GM21825 (cell line): ENCODE data around the gene DEPDC1B.
"Not testable (repeated sequence)": the region's sequence is repeated elsewhere in the genome, so short reads cannot be mapped to it uniquely, and the experiment has no call there.

Experiments
- ATAC-seq: cut with Tn5 transposase; IDR thresholded peaks from one replicate; pipeline ENCODE4 v1.9.1; 2021; ENCODE audit warnings: mild to moderate bottlenecking, moderate library complexity; ENCODE audit not compliant: unreplicated experiment

Gene DEPDC1B

DNA sequence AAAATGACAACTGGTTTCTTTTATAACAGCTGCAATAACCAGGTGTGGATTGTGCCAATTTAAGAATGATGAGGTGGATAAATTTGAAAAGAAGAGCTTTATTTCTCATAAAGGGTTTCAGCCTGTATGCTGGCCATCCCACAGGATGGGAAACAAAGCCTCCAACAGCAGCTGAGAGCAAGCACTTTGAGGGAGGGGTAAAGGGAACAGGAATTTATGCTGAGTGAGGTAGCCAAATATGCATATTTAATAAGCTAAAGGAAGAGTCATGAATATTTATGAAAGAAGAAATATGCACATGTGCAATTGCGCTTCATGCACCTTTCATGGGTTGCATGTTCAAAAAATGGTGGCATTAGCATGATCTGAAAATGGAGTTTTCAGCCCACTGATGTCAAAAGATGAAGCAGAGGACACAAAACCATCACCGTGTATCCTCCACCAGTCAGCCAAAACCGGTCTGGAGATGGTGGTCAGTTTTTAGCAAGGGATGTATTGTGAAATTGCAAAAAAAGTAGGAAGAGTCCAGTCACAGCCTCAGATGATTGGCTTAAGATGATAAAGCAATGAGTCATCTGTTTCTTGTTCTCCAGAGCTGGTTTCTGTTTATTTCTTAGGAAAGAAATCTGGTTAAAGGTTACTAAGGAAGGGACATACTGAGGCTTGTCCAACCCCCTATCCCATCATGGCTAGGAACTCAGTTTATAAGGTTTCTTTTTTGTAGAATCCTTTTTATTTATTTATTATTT, 47.9 kb downstream of the DEPDC1B start:
- ATAC-seq, result no peak

DNA sequence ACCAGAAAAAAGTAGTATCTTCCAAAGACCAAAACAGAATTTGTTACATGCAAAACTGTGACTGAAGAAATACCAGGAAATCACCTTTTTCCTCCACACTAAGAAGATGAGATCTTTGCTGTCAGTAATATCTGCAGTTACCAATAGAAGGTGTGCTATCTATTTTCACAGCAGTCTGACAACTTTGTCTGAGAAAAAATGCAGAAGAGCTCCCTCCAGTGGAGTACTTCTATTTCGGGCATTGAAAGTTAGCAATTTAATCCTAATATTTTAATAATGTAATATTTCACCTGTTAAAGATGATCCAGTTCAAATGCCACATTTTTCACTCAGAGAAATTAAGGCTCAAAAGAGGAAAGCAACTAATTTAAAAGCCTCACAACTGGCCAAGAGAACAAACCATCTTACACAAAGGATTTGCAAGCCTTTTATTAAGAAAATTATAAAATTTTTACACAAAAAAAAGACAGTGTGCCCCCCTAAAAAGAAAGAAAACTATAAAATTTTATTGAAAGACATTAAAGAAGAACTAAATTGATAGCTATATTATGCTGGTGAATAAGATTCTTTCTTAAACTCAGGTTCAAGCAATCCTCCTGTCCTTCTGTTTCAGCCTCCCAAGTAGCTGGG, 50.6 kb downstream of the DEPDC1B start:
- peak; percentile 83 for ATAC-seq

DNA sequence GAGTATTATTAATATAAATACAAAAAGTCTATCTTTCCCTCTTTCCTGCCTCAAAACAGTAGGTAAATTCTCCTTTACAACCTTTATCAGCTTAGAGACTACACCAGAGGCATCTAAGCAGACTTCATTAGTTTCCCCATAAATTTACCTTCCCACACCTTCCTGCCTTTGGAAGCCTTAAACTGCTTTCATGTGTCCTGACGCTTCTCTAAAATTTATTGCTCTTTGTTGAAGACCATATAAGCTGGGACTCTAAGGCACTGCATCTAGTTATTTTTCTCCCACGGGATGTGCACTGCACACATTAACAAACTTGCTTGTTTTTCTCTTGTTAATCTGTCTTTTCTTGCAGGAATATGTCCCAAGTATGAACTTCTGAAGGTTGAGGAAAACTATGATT, 51.8 kb downstream of the DEPDC1B start:
- ATAC-seq, result no peak

DNA sequence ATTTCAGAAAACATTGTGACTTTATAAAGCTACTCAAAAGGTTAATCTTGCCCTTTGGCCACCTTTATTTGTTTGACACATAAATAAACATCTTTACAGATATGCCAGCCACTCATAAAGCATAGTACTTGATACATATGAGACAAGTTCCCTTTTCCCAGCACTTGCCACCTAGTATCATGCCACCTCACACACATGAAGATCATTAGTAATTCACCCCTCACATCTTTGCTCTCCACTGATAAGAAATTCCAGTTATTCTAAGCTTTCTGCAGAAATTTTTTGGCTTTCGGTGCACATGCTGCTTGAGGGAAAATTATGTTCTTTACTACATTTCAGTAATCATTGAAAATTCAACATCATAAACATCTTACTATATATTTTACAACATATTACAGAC, 59.1 kb downstream of the DEPDC1B start:
- ATAC-seq, result no peak

DNA sequence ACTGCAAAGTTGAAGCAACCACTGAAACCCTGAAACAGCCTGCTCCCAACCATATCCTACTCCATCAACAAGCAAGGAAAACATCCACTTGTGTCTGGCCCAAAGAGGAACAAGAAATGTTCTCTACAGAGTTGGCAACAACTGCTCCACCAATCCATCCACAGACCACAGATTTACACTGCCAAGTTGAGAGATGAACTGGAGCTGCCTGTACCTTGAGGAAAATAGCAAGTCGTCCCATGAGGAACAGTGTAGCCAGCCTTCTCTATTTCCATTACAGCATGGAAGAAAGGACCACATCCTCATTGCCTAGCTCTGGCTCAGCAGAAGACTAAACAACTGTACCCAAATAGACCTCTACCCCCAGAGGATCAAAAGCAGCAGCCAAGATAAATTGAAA, 60.4 kb downstream of the DEPDC1B start:
- ATAC-seq, result no peak

DNA sequence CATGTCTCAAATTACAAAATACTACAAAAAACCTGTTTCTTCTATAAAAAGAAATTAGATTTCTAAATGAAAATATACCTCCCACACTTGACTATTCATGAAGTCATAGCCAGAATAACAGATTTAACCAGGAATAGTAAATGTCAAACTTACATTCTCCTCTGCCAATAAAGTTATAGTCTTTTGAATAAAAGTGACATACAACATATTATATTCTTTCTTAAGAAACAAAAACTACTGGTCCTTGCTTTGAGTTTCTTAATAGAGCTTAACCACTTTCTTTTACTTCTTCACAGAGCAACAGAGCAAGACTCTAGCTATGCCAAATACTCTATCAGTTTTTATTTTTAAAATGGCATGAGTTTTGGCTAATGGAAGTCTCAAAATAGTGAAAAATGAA, 61.7 kb downstream of the DEPDC1B start:
- no peak for ATAC-seq

DNA sequence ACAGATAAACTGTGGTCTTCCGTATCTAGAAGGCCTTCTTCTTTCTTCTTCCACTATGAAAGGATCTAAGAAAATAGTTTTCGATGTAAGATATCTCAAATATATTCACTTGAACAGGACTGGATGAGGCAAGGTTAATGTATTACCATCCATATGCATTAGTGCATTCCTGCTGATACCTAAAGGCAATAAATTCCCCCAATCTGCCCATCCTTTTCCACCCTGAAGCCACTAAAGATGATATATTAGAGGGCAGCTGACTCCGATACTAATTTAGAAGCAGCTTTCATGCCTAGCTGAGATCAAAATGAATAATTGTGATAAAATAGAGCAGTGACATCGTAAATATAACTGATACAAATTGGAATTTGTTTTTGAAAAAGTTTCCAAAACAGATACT, 63.3 kb downstream of the DEPDC1B start:
- no peak for ATAC-seq

DNA sequence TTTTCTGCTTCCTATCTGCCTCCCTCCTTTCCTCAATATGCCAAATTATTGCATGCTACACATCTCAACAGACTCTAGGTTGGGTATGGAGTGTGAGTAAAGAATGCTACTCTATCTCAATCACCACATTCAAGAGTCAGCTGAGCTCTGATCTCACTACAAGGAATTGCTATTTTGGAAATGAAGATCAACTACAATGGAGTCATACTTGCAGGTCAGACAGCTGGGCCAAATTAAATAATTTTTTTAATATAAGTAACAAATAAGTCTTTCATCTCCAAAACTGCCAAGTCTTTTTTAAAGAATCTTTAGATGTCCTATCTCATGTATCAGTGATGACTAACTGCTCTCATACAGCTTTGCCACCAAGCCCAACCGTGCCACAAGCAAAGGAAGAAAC, 64.0 kb downstream of the DEPDC1B start:
- no peak for ATAC-seq

DNA sequence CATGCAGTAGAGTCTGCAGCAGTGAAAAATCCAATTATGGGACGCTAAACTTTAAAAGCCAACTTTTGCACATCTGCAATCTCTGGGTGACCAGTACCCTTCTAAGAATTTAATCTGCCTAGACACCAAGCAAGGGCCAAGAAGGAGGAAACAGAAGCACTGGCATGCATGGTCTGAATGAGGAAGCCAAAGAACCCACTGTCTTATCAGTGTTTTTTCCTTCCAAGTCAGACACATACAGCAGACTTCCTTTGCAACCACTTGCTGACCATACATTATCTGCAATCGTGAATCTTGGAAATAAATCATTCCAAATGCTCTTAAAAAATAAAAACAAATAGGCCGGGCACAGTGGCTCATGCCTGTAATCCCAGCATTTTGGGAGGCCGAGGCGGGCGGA, 65.9 kb downstream of the DEPDC1B start:
- ATAC-seq, result no peak

DNA sequence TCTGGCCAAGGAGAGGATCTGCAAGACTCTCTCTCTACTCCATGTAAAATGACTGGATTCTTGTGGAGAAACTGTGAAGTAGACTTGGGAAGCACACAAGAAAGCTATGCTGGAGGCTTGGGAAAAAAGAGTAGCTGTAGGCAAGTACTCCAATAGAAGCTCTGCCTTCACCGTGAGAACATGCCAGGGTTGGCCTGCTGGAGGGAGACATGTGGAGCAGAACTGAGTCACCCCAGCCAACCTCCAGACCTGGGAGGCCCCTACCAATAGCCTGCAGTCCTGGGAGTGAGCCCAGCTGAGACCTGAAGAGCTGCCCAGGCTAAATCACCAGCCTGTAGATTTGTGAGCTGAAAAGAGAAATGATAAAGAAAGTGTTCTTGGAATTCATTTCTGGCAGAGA, 66.6 kb downstream of the DEPDC1B start:
- no peak for ATAC-seq

DNA sequence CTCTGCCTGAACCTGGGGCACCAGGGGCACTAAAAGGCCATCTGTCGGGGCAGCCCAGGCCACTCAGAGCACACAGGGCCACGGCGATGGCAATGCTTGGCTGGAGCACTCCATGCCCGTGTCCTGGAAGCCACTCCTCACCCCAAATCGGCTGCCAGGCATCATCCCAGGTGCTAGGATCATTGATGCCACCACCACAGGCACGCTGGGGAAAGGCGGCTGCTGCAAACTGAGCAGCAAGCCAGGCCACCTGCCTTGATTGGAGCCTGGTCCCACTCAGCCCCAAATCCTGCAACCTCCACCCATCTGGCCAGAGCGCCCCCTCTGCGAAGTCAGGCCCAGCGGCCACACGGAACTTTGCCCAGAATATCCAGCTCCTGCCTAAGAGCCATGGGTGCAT, 67.8 kb downstream of the DEPDC1B start:
- ATAC-seq, result no peak

DNA sequence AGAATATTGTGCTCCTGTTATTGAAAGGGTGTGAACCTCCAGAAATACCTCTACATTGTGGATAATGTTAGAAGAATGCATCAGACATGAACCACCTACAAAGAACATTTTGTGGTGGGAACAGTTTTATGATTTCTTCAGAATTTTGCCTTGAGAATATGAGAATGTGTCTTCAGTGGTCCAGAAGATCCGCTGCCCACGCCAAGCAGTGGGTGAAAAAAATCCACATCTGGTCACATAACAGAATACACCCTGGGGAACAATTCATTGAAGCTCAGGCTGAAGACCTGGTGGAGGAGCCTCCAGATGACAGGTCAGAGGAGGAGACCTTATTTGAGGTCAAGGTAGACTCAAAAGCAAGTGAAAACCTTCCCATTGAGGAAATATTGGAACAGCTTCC, 69.1 kb downstream of the DEPDC1B start:
- ATAC-seq, result no peak

DNA sequence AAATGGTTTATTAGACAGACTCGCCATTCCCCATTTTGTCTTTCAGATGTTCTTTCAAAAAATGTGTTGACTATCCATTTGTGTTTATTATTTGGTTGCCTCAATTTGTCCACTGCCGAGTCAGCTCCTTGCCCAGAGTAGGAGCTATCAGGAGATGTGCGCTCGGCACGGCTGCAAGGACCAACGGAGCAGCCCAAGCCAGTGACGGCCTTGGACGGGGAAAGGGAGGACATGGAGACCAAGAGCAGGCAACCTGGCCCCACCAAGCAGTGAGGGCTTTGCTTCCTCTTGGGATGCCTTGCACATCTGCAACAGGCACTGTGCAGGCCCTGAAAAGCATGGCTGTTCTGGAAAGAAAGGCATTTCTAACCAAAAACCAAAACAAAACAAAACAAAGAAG, 69.8 kb downstream of the DEPDC1B start:
- no peak for ATAC-seq

DNA sequence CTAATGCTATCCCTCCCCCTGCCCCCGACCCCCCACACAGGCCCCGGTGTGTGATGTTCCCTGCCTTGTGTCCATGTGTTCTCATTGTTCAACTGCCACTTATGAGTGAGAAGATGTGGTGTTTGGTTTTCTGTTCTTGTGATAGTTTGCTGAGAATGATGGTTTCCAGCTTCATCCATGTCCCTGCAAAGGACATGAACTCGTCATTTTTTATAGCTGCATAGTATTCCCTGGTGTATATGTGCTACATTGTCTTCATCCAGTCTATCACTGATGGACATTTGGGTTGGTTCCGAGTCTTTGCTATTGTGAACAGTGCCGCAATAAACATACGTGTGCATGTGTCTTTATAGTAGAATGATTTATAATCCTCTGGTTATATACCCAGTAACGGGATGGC, 75.1 kb downstream of the DEPDC1B start:
- ATAC-seq, result not testable (repeated sequence)

DNA sequence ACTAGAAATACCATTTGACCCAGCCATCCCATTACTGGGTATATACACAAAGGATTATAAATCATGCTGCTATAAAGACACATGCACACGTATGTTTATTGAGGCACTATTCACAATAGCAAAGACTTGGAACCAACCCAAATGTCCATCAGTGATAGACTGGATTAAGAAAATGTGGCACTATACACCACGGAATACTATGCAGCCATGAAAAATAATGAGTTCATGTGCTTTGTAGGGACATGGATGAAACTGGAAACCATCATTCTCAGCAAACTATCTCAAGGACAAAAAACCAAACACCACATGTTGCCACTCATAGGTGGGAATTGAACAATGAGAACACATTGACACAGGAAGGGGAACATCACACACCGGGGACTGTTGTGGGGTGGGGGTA, 79.2 kb downstream of the DEPDC1B start:
- ATAC-seq, result not testable (repeated sequence)

DNA sequence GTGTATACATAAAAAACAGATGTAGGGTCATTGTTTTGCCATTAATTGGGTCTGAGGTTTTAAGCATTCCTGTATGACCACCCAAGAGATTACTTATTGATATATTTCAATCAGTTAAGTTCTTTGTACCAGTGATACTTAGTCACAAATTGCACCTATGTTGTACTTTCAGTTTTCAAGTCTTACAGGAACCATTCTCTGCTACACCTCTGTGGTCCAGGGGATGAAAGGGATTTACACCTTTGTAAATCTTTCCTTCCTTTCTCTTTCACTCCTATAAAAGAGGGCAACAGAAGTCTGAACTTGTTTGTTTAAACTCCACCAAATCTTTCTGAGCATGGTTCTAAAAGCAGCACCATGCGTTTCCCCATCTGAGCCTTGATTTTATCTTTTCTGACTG, 86.1 kb downstream of the DEPDC1B start:
- ATAC-seq, result no peak

DNA sequence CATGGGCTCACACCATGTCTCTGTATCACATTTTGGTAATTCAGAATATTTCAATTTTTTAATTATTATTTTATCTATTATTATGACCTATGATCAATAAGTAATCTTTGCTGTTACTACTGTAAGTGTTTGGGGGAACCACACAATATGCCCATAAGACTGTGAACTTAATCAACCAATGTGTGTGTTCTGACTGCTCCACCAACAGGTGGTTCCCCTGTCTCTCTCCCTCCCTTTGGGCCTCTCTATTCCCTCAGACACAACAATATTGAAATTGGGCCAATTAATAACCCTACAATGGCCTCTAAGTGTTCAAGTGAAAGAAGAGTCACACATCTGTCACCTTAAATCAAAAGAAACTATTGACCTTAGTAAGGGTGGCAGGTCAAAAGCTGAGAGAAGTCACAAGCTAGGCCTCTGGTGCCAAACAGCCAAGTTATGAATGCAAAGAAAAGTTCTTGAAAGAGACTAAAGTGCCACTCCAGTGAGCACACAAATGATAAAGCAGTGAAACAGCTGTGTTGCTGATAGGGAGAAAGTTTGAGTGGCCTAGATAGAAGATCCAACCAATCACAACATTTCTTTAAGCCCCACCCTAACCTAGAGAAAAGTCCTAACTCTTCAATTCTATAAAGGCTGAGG, 88.7 kb downstream of the DEPDC1B start:
- ATAC-seq, result no peak

DNA sequence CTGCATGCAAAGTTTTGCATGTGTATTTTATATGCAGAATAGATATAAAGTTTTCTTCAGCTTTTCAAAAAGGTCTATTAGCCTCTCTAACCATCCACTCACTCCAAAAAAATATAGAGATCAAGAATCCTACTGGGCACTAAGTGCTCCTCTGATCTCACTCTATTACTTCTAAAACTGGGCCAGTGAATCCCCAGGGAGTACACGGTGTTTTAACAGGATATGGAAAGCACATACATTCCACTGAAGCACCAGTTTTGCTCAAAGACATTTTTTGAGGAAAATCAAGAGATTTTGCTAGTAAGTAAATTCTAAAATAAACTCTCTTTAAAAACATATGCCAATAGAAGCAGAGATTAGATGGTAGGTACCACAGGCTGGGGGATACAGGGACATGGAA, 95.2 kb downstream of the DEPDC1B start:
- no peak for ATAC-seq

DNA sequence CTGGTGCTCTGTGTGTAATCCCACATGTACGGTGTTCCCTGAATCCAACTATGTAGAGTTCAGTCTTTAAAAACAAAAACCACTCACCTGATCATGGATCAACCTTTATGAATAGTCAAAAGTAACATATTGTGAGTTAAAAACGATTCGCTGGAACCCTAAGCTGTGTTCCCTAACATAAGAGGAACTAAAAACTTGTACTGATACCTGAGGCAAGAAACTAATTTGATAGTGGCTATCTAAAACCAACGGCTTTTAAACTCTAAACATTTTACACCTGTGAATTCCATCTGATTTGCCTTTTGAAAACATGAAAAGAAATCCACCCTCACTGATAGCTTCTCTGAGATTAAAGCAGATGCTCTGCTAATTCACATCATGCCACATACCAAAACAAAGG, 101.5 kb downstream of the DEPDC1B start:
- ATAC-seq, result peak; percentile 56

DNA sequence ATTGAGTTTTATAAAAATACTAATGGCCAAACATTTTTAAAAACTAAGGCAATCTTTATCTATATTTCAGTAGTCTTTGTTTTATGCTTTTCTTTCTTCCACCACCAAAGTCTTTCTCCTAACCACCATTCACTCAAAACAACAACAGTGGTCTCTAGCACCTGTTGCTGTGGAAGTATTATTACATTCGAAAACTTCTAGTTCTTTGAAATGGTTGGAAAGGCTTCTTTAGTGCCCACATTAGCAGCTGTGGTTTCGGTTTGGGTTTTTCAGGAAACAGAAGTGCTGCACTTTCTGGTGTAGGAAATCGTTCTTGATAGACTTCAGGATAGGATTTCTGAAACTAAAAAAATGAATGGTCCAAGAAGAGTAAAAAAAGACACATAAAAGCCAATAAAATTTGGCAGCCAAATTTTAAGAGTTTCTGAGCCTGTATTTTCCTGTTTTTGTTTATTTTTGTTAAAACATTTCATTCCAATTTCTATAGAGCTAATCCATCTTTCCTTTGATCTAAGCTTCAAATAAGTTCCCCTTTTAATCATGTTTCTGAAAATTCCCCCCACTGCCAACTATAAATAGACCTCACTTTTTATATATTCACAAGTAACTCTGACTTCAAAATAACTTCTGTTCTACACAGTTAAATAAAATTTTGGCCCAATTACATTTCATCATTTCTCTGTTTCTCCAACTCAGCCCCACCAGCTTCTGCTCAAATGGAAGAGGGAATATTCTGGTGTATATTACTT, 102.2 kb downstream of the DEPDC1B start:
- peak; percentile 76 for ATAC-seq

DNA sequence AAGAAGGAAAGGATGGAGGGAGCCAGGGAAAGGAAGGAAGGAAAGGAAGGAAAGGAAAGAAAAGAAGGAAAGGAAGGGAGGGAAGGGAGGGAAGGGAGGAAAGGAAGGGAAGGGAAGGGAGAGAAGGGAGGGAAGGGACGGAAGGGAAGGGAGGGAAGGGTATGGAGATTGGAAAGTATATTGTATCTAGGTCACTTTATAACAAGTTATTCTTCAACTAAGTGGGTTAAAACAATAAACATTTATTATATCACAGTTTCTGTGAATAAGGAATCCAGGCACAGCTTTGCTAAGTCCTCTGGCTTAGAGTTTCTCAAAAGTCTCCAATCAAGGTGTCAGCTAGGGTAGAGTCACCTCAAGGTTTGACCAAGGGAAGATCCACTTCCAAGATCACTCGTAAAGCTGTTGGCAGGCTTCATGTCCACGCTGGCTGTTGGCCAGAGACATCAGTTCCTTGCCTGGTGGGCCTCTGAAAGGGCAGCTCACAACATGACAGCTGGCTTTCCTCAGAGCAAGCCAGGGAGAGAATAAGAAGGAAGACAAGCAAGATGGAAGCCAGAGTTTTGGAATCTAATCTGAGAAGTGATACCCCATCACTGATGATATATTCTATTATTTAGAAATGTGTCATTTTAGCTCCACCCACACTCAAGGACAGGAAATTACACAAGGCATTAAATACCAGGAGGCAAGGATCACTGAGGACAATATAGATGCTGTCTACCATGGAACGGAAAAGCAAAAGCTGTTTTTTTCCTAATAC, 105.1 kb downstream of the DEPDC1B start:
- no peak for ATAC-seq
